Measurements from ENCODE around the gene ADAMTSL1. TPM values are rescaled to one million over a fixed set of nuclear protein-coding genes. Genes with fewer than 3 reads are reported as not detected.
A peak's percentile ranks its signal among the peaks of the same experiment; 100 is the strongest.

Gene ADAMTSL1
- total and polyA plus RNA-seq, 2 experiments from 2014 or later, result 2.3 to 5.0 TPM

GRCh38 chr9:18447131-18447530 lies 26.8 kb upstream of the ADAMTSL1 start:
- Mint-ChIP-seq H3K9me3 (no peaks in the 10 kb centered on the region; the same call in 2 of the 3 replicates), H3K36me3 (ENCODE audit: low read depth) (no peaks in the 10 kb centered on the region), H3K4me1 (no peaks in the 10 kb centered on the region), H3K4me3 (no peak overlapping the region), H3K27ac (no peak overlapping the region; the same call in 1 of the 2 replicates), H3K27me3 (ENCODE audit: insufficient read depth, low read depth, poor library complexity) (no peaks in the 10 kb centered on the region)
- no peaks in the 10 kb centered on the region for H3K27me3 ChIP-seq (ENCODE audit: insufficient read depth)
- no peak overlapping the region for H3K4me3 ChIP-seq
- H3K36me3 ChIP-seq (ENCODE audit: insufficient read depth), result no peaks in the 10 kb centered on the region
- no peaks in the 10 kb centered on the region for H3K79me2 ChIP-seq (replicated peaks; ENCODE audit: insufficient read depth)
- no peaks in the 10 kb centered on the region for H3F3A ChIP-seq (replicated peaks; ENCODE audit: low read depth)
- ATAC-seq, result no peak
- H3K4me2 ChIP-seq, result no peak overlapping the region
- TF ChIP-seq ZNF331 (CRISPR knock-in tag; IDR thresholded peaks at IDR 0.05; ENCODE audit: low read depth) (no peak), JUNB (IDR thresholded peaks at IDR 0.05; ENCODE audit: unreplicated experiment) (no peak), EZH2 (IDR thresholded peaks at IDR 0.05; ENCODE audit: low read depth, unreplicated experiment) (no peak), EZH2phosphoT487 (IDR thresholded peaks at IDR 0.05; ENCODE audit: unreplicated experiment) (no peak), STAT1 (IDR thresholded peaks at IDR 0.05; ENCODE audit: unreplicated experiment) (no peak), POLR2AphosphoS5 (IDR thresholded peaks at IDR 0.05; ENCODE audit: low read depth) (no peak), ZNF114 (CRISPR knock-in tag; IDR thresholded peaks at IDR 0.05) (no peak), NANOG (IDR thresholded peaks at IDR 0.05; ENCODE audit: borderline replicate concordance) (no peak), CREB1 (CRISPR knock-in tag; IDR thresholded peaks at IDR 0.05; ENCODE audit: low read depth) (no peak)
- TF ChIP-seq, protein P1, sequence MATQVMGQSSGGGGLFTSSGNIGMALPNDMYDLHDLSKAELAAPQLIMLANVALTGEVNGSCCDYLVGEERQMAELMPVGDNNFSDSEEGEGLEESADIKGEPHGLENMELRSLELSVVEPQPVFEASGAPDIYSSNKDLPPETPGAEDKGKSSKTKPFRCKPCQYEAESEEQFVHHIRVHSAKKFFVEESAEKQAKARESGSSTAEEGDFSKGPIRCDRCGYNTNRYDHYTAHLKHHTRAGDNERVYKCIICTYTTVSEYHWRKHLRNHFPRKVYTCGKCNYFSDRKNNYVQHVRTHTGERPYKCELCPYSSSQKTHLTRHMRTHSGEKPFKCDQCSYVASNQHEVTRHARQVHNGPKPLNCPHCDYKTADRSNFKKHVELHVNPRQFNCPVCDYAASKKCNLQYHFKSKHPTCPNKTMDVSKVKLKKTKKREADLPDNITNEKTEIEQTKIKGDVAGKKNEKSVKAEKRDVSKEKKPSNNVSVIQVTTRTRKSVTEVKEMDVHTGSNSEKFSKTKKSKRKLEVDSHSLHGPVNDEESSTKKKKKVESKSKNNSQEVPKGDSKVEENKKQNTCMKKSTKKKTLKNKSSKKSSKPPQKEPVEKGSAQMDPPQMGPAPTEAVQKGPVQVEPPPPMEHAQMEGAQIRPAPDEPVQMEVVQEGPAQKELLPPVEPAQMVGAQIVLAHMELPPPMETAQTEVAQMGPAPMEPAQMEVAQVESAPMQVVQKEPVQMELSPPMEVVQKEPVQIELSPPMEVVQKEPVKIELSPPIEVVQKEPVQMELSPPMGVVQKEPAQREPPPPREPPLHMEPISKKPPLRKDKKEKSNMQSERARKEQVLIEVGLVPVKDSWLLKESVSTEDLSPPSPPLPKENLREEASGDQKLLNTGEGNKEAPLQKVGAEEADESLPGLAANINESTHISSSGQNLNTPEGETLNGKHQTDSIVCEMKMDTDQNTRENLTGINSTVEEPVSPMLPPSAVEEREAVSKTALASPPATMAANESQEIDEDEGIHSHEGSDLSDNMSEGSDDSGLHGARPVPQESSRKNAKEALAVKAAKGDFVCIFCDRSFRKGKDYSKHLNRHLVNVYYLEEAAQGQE (IDR thresholded peaks at IDR 0.05; ENCODE audit: unreplicated experiment), result no peak
- TF ChIP-seq, protein P2, sequence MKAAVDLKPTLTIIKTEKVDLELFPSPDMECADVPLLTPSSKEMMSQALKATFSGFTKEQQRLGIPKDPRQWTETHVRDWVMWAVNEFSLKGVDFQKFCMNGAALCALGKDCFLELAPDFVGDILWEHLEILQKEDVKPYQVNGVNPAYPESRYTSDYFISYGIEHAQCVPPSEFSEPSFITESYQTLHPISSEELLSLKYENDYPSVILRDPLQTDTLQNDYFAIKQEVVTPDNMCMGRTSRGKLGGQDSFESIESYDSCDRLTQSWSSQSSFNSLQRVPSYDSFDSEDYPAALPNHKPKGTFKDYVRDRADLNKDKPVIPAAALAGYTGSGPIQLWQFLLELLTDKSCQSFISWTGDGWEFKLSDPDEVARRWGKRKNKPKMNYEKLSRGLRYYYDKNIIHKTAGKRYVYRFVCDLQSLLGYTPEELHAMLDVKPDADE (IDR thresholded peaks at IDR 0.05), result no peak
- TF ChIP-seq, protein P3, sequence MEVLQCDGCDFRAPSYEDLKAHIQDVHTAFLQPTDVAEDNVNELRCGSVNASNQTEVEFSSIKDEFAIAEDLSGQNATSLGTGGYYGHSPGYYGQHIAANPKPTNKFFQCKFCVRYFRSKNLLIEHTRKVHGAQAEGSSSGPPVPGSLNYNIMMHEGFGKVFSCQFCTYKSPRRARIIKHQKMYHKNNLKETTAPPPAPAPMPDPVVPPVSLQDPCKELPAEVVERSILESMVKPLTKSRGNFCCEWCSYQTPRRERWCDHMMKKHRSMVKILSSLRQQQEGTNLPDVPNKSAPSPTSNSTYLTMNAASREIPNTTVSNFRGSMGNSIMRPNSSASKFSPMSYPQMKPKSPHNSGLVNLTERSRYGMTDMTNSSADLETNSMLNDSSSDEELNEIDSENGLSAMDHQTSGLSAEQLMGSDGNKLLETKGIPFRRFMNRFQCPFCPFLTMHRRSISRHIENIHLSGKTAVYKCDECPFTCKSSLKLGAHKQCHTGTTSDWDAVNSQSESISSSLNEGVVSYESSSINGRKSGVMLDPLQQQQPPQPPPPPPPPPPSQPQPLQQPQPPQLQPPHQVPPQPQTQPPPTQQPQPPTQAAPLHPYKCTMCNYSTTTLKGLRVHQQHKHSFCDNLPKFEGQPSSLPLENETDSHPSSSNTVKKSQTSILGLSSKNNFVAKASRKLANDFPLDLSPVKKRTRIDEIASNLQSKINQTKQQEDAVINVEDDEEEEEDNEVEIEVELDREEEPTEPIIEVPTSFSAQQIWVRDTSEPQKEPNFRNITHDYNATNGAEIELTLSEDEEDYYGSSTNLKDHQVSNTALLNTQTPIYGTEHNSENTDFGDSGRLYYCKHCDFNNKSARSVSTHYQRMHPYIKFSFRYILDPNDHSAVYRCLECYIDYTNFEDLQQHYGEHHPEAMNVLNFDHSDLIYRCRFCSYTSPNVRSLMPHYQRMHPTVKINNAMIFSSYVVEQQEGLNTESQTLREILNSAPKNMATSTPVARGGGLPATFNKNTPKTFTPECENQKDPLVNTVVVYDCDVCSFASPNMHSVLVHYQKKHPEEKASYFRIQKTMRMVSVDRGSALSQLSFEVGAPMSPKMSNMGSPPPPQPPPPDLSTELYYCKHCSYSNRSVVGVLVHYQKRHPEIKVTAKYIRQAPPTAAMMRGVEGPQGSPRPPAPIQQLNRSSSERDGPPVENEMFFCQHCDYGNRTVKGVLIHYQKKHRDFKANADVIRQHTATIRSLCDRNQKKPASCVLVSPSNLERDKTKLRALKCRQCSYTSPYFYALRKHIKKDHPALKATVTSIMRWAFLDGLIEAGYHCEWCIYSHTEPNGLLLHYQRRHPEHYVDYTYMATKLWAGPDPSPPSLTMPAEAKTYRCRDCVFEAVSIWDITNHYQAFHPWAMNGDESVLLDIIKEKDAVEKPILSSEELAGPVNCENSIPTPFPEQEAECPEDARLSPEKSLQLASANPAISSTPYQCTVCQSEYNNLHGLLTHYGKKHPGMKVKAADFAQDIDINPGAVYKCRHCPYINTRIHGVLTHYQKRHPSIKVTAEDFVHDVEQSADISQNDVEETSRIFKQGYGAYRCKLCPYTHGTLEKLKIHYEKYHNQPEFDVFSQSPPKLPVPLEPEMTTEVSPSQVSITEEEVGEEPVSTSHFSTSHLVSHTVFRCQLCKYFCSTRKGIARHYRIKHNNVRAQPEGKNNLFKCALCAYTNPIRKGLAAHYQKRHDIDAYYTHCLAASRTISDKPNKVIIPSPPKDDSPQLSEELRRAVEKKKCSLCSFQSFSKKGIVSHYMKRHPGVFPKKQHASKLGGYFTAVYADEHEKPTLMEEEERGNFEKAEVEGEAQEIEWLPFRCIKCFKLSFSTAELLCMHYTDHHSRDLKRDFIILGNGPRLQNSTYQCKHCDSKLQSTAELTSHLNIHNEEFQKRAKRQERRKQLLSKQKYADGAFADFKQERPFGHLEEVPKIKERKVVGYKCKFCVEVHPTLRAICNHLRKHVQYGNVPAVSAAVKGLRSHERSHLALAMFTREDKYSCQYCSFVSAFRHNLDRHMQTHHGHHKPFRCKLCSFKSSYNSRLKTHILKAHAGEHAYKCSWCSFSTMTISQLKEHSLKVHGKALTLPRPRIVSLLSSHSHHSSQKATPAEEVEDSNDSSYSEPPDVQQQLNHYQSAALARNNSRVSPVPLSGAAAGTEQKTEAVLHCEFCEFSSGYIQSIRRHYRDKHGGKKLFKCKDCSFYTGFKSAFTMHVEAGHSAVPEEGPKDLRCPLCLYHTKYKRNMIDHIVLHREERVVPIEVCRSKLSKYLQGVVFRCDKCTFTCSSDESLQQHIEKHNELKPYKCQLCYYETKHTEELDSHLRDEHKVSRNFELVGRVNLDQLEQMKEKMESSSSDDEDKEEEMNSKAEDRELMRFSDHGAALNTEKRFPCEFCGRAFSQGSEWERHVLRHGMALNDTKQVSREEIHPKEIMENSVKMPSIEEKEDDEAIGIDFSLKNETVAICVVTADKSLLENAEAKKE (CRISPR knock-in tag; IDR thresholded peaks at IDR 0.05), result no peak
- TF ChIP-seq, protein P4, sequence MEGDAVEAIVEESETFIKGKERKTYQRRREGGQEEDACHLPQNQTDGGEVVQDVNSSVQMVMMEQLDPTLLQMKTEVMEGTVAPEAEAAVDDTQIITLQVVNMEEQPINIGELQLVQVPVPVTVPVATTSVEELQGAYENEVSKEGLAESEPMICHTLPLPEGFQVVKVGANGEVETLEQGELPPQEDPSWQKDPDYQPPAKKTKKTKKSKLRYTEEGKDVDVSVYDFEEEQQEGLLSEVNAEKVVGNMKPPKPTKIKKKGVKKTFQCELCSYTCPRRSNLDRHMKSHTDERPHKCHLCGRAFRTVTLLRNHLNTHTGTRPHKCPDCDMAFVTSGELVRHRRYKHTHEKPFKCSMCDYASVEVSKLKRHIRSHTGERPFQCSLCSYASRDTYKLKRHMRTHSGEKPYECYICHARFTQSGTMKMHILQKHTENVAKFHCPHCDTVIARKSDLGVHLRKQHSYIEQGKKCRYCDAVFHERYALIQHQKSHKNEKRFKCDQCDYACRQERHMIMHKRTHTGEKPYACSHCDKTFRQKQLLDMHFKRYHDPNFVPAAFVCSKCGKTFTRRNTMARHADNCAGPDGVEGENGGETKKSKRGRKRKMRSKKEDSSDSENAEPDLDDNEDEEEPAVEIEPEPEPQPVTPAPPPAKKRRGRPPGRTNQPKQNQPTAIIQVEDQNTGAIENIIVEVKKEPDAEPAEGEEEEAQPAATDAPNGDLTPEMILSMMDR (conservative IDR thresholded peaks at IDR 0.05; ENCODE audit: low read depth in 2 of 2), result no peak
- H3K4me1 ChIP-seq (ENCODE audit: insufficient read depth), result no peaks in the 10 kb centered on the region
- peak overlapping the region; percentile 54; the same call in 1 of the 2 replicates for H2AFZ ChIP-seq
- no peaks in the 10 kb centered on the region for H4K20me1 ChIP-seq (replicated peaks; ENCODE audit: insufficient read depth)
- no peak overlapping the region for H3K27ac ChIP-seq (ENCODE audit: low read depth)
- no peaks in the 10 kb centered on the region for H3K9me2 ChIP-seq (ENCODE audit: insufficient read depth)
- no peak for DNase-seq (ENCODE audit: low spot score)
